ENCODE data around the gene MTMR8.

MTMR8 gene

DNA sequence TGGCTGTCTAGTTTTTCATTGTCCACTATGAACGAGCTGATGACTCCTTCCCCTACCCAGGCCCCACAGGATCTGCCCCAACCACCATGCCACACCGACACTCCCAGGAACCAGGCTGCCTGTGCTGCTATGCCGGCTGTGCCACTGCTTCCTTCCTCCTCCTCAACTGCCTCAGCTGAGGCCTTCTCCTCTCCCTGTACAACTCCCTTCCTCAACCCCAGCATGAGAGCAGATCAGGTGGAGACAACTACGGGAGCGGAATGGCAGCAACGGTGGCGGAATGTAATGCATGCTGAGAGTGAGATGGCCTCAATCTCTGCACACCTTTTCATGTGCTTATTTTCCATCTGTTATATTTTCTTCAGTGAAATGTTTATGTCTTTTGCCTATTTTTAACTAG is 88.5 kb downstream of the MTMR8 start:
- DNase-seq: no peak

DNA sequence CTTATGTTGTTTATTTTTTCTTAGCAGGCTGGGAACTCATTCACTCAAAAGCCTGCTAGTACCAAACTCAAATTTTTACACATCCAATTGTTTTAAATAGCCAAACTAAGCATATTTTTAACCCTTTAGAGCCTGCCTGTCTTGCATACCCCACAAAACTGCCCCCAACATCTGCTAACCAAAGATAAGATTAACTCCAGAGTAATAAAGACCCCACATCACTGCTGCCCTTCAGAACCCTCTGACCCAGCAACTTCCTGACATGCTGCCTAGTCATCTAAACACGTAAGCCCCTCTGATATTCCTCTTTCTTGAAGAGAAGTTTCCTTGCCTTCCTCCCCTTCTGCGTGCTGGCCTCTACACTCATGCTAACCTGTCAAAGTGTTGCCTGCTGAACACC is 104.1 kb downstream of the MTMR8 start:
- no peak for DNase-seq

DNA sequence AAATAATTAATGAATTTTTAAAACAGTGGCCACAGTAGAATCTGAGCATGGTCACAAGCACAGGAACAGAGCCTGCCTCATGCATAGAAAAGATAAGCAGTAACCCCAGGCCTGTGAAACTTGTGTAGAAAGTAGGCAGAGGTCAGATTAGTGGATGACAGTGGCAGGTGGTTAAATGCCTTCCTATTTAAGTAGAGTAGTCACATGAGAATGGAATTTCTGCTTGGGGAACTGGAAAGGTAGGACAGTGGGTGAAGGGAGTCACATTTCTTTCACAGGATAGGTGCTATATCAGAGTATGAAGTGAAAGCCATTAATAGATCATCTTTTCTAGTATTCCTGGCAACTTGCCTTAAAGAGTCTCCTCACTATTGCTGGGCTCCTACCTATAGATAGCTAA is 130.0 kb downstream of the MTMR8 start:
- DNase-seq: no peak

DNA sequence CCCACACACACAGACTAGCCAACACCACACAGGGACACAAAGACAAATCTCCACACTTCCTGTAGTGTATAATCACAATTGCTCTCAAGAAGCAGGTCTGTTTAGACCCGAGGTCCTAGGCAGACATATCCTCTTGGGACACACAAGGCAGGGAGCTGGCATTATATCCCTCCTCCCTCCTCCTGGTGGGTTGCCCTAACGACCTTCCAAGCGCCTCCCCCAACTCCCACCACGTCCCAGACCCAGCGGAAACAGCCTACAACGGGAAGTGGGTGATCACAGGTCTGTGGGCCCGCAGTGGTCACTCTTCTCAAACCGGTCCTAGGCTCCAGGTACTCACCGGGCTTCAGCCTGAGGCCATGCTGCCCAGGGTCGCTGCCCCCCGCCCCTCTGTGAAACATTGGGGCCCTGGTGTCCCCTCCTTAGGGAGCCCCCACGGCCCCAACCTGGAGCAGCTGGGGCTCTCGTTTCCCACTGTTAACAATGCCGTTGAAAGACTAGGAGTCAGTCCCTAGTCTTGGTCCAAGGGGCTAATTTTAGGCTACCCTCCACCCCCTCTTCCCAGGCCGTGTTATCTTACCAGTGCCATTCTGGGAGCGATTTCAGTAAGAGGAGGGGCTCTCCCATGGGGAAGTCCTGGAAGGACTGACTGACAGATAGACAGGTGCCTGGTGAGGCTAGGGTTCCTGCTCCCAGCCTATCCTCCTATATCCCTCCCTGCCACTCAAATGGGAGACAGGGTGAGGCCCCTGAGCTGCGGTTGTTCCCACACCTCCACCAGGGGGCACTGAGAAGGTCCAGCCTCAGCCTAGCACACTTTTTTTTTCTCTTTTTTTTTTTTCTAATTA is 164.9 kb downstream of the MTMR8 start, which contains the start of gene ASB12:
Gene ASB12 (minus strand): TSS at position 485 of the 848 bp plus-strand sequence. CDS start 4,957 bp downstream, outside the sequence.
- DNase-seq: no peak

DNA sequence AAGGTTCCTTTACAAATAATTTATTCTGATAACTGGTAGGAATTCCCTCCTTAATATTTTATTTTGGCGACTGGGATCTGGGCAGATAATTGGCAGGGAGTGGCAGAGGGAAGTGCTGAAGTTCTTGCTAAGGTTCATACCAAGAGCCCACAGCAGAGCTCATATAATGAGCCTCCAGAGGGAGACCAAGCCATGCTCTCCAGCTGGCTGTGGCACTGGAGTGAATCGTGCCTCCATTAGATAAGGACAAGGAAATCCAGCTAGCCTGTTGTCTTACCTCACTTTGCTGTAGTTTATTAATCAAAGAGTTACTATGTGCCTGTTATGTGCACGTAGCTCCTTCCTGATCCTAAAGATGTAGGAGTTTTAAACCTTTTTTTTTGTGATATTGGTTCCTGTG is 166.1 kb downstream of the MTMR8 start:
- no peak for DNase-seq
